GM12874 (cell line): ENCODE data around the gene PGLYRP3.

Experiments
- CTCF ChIP-seq: IDR thresholded peaks from 2 replicates; pipeline ENCODE4 v1.5.1; 2011; ENCODE audit warnings: low read depth, mild to moderate bottlenecking, control low read depth, low read length, moderate library complexity; ENCODE audit not compliant: insufficient read depth

The PGLYRP3 gene

DNA sequence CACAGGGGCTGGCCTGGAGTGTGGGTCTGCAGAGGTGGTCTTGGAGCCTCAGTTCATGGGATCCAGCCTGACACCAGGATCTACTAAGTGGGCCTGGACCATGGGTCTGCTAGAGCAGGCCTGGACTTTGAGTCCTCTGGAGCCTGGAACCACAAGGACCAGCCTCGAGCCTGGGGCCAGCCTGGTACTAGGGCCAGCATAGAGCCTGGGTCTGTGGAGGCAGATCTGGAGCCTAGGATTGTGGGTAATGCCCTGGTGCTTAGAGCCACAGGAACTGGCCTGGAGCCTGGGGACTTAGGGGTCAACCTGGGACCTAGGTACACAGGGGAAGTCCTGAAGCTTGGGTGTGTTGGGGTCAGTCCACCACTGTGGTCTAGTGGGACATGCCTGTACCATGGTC lies 40.6 kb downstream of the PGLYRP3 start:
- no peak for TF ChIP-seq CTCF

- TF ChIP-seq CTCF = no peak
These were observed 41.0 kb downstream of the PGLYRP3 start for GRCh38 chr1:153271711-153272110.

DNA sequence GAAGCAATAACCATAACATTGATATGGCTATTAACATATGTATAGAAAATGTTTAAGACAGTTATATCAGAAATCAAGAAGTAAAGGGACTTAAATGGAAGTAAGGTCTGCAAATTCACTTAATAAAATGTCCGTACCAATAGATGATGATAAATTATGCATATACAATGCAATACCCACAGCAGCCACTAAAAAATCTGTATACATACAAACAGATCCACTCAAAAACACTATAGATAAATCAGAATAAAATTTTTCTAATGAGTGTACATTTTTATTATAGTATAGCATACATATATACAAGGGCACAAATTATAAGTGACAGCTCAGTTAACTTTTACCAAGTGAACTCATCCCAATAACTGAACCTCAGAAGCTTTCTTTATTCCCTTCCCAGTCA lies 47.3 kb downstream of the PGLYRP3 start:
- no peak for TF ChIP-seq CTCF

- TF ChIP-seq CTCF = no peak
These were observed 50.1 kb downstream of the PGLYRP3 start for GRCh38 chr1:153262462-153263157.

GRCh38 chr1:153262070-153262366 lies 50.7 kb downstream of the PGLYRP3 start:
- no peak for TF ChIP-seq CTCF

DNA sequence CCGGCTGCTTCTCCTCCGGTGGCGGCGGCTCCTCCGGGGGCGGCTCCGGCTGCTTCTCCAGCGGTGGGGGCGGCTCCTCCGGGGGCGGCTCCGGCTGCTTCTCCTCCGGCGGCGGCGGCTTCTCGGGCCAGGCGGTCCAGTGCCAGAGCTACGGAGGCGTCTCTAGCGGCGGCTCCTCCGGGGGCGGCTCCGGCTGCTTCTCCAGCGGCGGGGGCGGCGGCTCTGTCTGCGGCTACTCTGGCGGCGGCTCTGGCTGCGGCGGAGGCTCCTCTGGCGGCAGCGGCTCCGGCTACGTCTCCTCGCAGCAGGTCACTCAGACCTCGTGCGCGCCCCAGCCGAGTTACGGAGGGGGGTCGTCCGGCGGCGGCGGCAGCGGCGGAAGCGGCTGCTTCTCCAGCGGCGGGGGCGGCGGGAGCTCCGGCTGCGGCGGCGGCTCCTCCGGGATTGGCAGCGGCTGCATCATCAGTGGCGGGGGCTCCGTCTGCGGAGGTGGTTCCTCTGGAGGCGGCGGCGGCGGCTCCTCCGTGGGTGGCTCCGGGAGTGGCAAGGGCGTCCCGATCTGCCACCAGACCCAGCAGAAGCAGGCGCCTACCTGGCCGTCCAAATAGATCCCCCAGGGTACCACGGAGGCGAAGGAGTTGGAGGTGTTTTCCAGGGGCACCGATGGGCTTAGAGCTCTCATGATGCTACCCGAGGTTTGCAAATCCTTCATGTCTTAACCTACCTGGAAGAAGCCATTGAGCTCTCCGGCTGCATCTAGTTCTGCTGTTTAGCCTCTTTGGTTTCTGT lies 51.3 kb downstream of the PGLYRP3 start:
- no peak for TF ChIP-seq CTCF

- no peak for TF ChIP-seq CTCF
These were observed 52.0 kb downstream of the PGLYRP3 start for GRCh38 chr1:153260585-153261280.
